ENCODE results near the gene TBC1D16. TPM values are rescaled to one million over a fixed set of nuclear protein-coding genes. Genes with fewer than 3 reads are reported as not detected.

Gene TBC1D16
- total RNA-seq, 2 donors from 2014 or later: 45.9 to 52.1 TPM

DNA sequence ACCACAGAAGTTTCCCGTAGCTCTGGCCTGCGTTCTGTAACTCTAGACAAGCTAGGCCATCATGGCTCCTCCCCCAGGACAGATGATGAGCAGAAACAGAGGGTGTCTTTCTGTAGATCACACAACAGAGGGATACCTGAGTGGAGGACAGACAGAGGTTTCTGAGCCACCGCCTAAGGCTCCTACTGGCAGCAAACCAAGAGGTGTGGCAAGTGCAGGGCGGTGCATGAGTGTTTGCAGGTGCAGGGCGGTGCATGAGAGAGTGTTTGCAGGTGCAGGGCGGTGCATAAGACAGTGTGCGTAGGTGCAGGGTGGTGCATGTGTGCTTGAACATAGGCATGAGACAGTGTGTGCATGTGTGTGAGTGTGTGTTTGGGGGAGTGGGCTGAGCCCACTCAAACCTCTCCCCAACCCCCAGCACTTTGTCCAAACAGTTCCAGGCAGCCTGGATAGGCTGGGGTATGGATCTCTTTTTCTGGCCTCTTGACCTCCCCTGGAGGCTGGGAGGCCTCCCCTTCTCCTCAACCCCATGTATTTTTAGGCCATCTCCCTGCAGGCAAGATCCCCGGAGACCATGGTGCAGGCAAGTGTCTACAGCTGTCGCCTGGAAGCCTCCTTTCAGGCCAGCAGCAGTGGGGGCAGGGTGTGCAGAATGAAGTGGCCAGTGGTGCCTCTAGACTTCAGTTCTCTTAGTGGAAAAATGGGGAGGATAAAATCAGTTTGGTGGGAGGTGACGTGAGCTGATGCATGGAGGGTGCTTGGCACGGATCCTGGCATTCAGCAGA, 143.0 kb downstream of the TBC1D16 start:
- H3K36me3 ChIP-seq: no peaks in the 10 kb centered on the region
- ATAC-seq (ENCODE audit: insufficient number of reproducible peaks, low FRiP score, low read depth) (no peak), DNase-seq (ENCODE audit: low spot score) (no peak)
- no peaks in the 10 kb centered on the region for H3K4me1 ChIP-seq (ENCODE audit: control insufficient read depth in 1 of 2, low read depth in 2 of 2)
- TF ChIP-seq, protein P1, sequence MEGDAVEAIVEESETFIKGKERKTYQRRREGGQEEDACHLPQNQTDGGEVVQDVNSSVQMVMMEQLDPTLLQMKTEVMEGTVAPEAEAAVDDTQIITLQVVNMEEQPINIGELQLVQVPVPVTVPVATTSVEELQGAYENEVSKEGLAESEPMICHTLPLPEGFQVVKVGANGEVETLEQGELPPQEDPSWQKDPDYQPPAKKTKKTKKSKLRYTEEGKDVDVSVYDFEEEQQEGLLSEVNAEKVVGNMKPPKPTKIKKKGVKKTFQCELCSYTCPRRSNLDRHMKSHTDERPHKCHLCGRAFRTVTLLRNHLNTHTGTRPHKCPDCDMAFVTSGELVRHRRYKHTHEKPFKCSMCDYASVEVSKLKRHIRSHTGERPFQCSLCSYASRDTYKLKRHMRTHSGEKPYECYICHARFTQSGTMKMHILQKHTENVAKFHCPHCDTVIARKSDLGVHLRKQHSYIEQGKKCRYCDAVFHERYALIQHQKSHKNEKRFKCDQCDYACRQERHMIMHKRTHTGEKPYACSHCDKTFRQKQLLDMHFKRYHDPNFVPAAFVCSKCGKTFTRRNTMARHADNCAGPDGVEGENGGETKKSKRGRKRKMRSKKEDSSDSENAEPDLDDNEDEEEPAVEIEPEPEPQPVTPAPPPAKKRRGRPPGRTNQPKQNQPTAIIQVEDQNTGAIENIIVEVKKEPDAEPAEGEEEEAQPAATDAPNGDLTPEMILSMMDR (IDR thresholded peaks at IDR 0.05): no peak
- H3K27ac ChIP-seq: no peak overlapping the region
- H3K9me3 ChIP-seq: no peaks in the 10 kb centered on the region
- no peaks in the 10 kb centered on the region for H3K27me3 ChIP-seq (replicated peaks; ENCODE audit: insufficient read depth)
- no peak overlapping the region for H3K4me3 ChIP-seq

DNA sequence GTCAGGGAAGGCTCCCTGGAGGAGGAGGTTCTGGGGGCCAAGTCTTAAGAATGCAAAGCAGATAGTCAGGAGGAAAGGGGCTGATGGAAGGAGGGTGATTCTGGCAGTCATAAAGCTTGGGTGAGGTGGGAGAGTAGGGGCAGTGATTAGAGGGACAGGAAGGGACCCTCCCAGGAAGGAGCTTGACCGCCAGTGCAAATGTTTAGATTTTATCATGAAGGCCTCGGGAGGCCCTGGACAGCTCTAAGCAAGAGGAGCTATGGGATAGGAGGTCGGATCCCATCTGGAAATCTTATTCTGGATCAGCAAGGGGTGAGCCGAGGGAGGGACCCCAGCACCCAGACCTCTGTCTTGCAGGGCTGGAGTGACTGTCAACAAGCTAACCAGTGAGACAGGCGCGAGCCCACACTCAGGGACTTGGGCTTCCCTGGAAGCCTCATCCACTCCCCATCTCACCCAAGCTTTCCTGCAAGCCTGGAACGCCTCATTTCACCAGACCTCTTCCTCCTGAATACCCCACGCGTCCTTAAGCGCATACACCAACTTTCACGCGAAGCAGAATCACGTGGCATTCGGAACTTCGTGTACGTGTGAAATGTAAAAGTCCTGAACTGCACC, 144.4 kb downstream of the TBC1D16 start:
- TF ChIP-seq, protein P1 (IDR thresholded peaks at IDR 0.05): no peak
- Histone ChIP-seq H3K4me1 (ENCODE audit: control insufficient read depth in 1 of 2, low read depth in 2 of 2) (no peaks in the 10 kb centered on the region), H3K4me3 (no peak overlapping the region), H3K27me3 (replicated peaks; ENCODE audit: insufficient read depth) (no peaks in the 10 kb centered on the region), H3K36me3 (no peaks in the 10 kb centered on the region), H3K9me3 (no peaks in the 10 kb centered on the region), H3K27ac (no peak overlapping the region)
- ATAC-seq (ENCODE audit: insufficient number of reproducible peaks, low FRiP score, low read depth): no peak
- DNase-seq (ENCODE audit: low spot score): no peak

DNA sequence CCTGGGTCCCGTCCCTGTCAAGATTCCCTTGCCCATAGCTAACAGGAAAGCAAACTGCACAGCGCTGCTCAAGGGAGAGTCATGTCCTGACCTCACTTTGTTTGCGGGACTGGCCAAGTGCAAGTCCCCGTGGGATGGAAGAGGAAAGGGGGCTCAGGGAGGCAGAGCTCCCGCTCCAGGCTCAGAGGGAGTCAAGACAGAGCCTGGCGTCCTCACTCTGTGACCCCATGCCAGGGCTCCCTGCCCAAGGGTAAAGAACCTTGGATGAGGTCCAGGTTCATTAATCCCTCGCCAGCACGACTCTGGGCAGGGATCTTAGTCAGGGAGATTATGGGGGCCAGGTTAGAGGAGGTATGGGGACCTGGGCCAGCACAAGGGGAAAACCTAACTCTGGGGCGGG, 145.0 kb downstream of the TBC1D16 start:
- no peaks in the 10 kb centered on the region for H3K36me3 ChIP-seq
- no peaks in the 10 kb centered on the region for H3K27me3 ChIP-seq (replicated peaks; ENCODE audit: insufficient read depth)
- no peaks in the 10 kb centered on the region for H3K4me1 ChIP-seq (ENCODE audit: control insufficient read depth in 1 of 2, low read depth in 2 of 2)
- no peaks in the 10 kb centered on the region for H3K9me3 ChIP-seq
- H3K4me3 ChIP-seq: no peak overlapping the region
- ATAC-seq (ENCODE audit: insufficient number of reproducible peaks, low FRiP score, low read depth): no peak
- no peak for DNase-seq (ENCODE audit: low spot score)
- TF ChIP-seq, protein P1 (IDR thresholded peaks at IDR 0.05): no peak
- H3K27ac ChIP-seq: no peak overlapping the region

DNA sequence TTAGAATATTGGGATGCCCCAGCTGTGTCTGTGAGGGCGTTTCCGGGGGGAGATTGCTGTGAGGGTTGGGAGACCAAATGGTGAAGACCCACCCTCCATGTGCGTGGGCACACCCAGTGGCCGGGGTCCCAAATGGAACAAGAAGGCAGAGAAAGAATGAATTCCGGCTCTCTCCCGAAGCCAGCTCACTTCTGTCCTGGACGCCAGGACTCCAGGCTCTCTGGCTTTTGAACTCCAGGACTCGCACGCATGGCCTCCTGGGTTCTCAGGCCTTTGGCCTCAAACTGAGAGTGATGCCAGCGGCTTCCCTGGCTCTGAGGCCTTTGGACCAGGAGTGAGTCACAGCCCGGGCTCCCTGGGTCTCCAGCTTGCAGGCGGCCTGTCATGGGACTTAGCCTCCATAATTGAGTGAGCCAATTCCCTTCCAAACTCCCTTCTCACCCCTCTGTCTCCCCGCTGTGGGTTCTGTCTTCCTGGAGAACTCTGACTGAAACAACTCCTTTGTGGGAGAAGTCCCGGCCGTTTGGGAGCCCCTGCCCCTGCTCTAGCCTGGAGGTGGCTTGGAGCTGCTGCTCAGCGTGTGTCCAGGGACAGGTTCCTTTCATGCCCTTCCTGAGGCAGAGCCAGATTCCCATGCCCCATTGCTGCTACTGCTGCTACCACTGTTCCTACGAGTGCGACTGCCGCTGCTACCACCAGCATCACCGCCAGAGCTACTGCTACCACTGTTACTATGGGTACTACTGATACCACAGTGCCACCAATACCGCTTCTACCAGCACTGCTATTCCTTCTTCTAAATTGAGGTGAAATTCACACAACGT, 146.6 kb downstream of the TBC1D16 start:
- no peak for ATAC-seq (ENCODE audit: insufficient number of reproducible peaks, low FRiP score, low read depth)
- Histone ChIP-seq H3K27ac (no peak overlapping the region), H3K27me3 (replicated peaks; ENCODE audit: insufficient read depth) (no peaks in the 10 kb centered on the region), H3K4me1 (ENCODE audit: control insufficient read depth in 1 of 2, low read depth in 2 of 2) (no peaks in the 10 kb centered on the region), H3K4me3 (no peak overlapping the region), H3K9me3 (no peaks in the 10 kb centered on the region), H3K36me3 (no peaks in the 10 kb centered on the region)
- DNase-seq (ENCODE audit: low spot score): no peak
- TF ChIP-seq, protein P1 (IDR thresholded peaks at IDR 0.05): no peak

DNA sequence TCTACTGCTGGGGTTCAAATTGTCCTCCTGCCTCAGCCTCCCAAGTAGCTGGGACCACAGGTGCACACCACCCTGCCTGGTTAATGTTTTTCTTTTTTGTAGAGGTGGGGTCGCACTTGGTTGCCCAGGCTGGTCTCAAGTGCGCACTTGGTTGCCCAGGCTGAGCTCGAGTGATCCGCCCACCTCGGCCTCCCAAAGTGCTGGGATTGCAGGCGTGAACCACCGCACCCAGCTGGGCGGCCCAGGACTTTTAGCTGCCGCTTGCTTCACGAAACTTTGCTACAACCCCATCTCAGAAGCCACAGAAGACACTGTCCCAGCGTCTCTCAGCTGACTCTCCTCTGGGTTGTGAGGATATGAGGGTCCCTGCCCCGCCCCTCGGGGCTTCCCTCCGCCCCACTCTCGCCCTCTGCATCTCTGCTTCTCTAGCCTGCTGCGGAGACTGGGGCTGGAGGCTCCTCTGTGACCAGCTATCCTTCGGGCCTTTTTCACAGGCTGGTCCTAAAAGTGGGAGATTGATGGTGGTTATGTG, 147.6 kb downstream of the TBC1D16 start:
- no peaks in the 10 kb centered on the region for H3K4me1 ChIP-seq (ENCODE audit: control insufficient read depth in 1 of 2, low read depth in 2 of 2)
- DNase-seq (ENCODE audit: low spot score) (no peak), ATAC-seq (ENCODE audit: insufficient number of reproducible peaks, low FRiP score, low read depth) (no peak)
- H3K27ac ChIP-seq: no peak overlapping the region
- no peak overlapping the region for H3K4me3 ChIP-seq
- no peaks in the 10 kb centered on the region for H3K9me3 ChIP-seq
- no peaks in the 10 kb centered on the region for H3K36me3 ChIP-seq
- TF ChIP-seq, protein P1 (IDR thresholded peaks at IDR 0.05): no peak
- H3K27me3 ChIP-seq (replicated peaks; ENCODE audit: insufficient read depth): no peaks in the 10 kb centered on the region

Data from thoracic aorta (tissue), 2 donors.